HCT116 (cell line): ENCODE data around the gene PRKCH. TPM values are rescaled to one million over a fixed set of nuclear protein-coding genes. Genes with fewer than 3 reads are reported as not detected.

ENCODE experiments used
- ATAC-seq: fragments of 200-7000 bp; cut with Tn5 transposase; 2 replicates; pipeline ENCODE4 v1.9.1; 2020; ENCODE audit warnings: mild to moderate bottlenecking, moderate library complexity
- BruUV-seq: library from RNA; stranded (reverse); fragments of 400-500 nt; replicated peaks from 2 replicates; lab custom pipeline; 2021; lab: Mats Ljungman, UMichigan
- CTCF ChIA-PET: fragments of 300-600 bp; sonication (Branson Sonifier 250); formaldehyde crosslinking; loops from one replicate; lab custom pipeline; 2021; ENCODE audit warnings: antibody characterized with exemption; lab: Charles Lee
- POLR2A ChIA-PET: fragments of 300-600, 350-600 bp; sonication (Branson Sonifier 250); formaldehyde crosslinking; loops from one replicate; lab custom pipeline; 2021; ENCODE audit warnings: antibody characterized with exemption; lab: Charles Lee
- RAD21 ChIA-PET, 2 experiments: fragments of 300-600 bp; sonication (Branson Sonifier 250); formaldehyde crosslinking; loops; one replicate each; lab custom pipeline; 2023; ENCODE audit warnings: low total read pairs in 2 of 2; ENCODE audit not compliant: uncharacterized antibody in 2 of 2, unreplicated experiment in 2 of 2, low non-redundant PET in 1 of 2; lab: Charles Lee
- DNase-seq: peaks from one replicate; pipeline ENCODE4 v3.0.0-alpha.2; 2010; ENCODE audit warnings: low read depth, low spot score
- H2AFZ ChIP-seq: fragments of 200-600 bp; shearing (Covaris generic), sonication (generic); 2 replicates; pipeline ENCODE4 v1.6.1; 2017; ENCODE audit warnings: low read depth, mixed run types, mixed read lengths, antibody characterized with exemption, low read length; ENCODE audit not compliant: poor library complexity, severe bottlenecking
- H3K27ac ChIP-seq: 2 replicates; pipeline ENCODE4 v1.5.1; 2012; ENCODE audit warnings: low read depth, low read length
- H3K27me3 ChIP-seq: fragments of 200-600 bp; sonication (generic); 2 replicates; pipeline ENCODE4 v1.6.1; 2016; ENCODE audit warnings: mixed run types, low read length, mixed read lengths; ENCODE audit not compliant: insufficient read depth
- H3K36me3 ChIP-seq, 2 experiments: fragments of 200-500 bp in 1 of 2; fragments of 200-600 bp in 1 of 2; sonication (Bioruptor generic) in 1 of 2; sonication (generic) in 1 of 2; 2 replicates each; pipeline versions ENCODE4 v1.5.1 to v1.6.1; 2014 to 2016; ENCODE audit warnings: low read length in 2 of 2, inconsistent platforms in 1 of 2, mixed read lengths in 1 of 2, mixed run types in 1 of 2; ENCODE audit not compliant: insufficient read depth in 2 of 2, control insufficient read depth in 1 of 2
- H3K4me1 ChIP-seq, 2 experiments: fragments of 200-600 bp in 1 of 2; sonication (generic) in 1 of 2; 2 replicates each; pipeline versions ENCODE4 v1.5.1 to v1.6.1; 2012 to 2017; ENCODE audit warnings: low read length in 2 of 2, inconsistent platforms in 1 of 2, mild to moderate bottlenecking in 1 of 2, mixed read lengths in 1 of 2, mixed run types in 1 of 2, moderate library complexity in 1 of 2; ENCODE audit not compliant: insufficient read depth in 2 of 2, control insufficient read depth in 1 of 2
- H3K4me2 ChIP-seq: fragments of 200-600 bp; sonication (generic); 2 replicates; pipeline ENCODE4 v1.6.1; 2017; ENCODE audit warnings: mixed run types, low read length, mixed read lengths
- H3K4me3 ChIP-seq, 2 experiments: fragments of 200-600 bp in 1 of 2; sonication (generic) in 1 of 2; replicated peaks in 1 of 2; 2 replicates each; pipeline ENCODE4 v1.5.1; 2011 to 2016; ENCODE audit warnings: low read length in 2 of 2, control low read depth in 1 of 2, low read depth in 1 of 2, mild to moderate bottlenecking in 1 of 2, mixed read lengths in 1 of 2, mixed run types in 1 of 2
- H3K79me2 ChIP-seq: fragments of 200-600 bp; sonication (generic); 2 replicates; pipeline ENCODE4 v1.6.1; 2017; ENCODE audit warnings: mild to moderate bottlenecking, mixed run types, low read length, moderate library complexity, mixed read lengths; ENCODE audit not compliant: insufficient read depth
- H3K9ac ChIP-seq: fragments of 200-600 bp; sonication (generic); 2 replicates; pipeline ENCODE4 v1.6.1; 2016; ENCODE audit warnings: low read length, mixed read lengths
- H3K9me2 ChIP-seq: fragments of 200-600 bp; sonication (generic), shearing (Covaris generic); 2 replicates; pipeline ENCODE4 v1.6.1; 2017; ENCODE audit warnings: mixed run types, mild to moderate bottlenecking, moderate library complexity; ENCODE audit not compliant: insufficient read depth
- H3K9me3 ChIP-seq, 2 experiments: fragments of 200-500 bp in 1 of 2; fragments of 200-600 bp in 1 of 2; sonication (Bioruptor generic) in 1 of 2; sonication (generic) in 1 of 2; 2 replicates each; pipeline ENCODE4 v1.6.1; 2014 to 2017; ENCODE audit warnings: low read length in 2 of 2, mixed read lengths in 2 of 2, inconsistent platforms in 1 of 2, low read depth in 1 of 2, mild to moderate bottlenecking in 1 of 2, mixed run types in 1 of 2, moderate library complexity in 1 of 2; ENCODE audit not compliant: control insufficient read depth in 1 of 2, insufficient read depth in 1 of 2
- H4K20me1 ChIP-seq: fragments of 200-600 bp; sonication (generic), shearing (Covaris generic); 2 replicates; pipeline ENCODE4 v1.6.1; 2017; ENCODE audit warnings: mixed run types, mild to moderate bottlenecking, moderate library complexity; ENCODE audit not compliant: insufficient read depth
- CBX3 ChIP-seq: IDR thresholded peaks from 2 replicates; pipeline ENCODE4 v1.6.1; 2012; ENCODE audit warnings: low read depth
- CEBPB ChIP-seq: IDR thresholded peaks from 2 replicates; pipeline ENCODE4 v1.6.1; 2012; ENCODE audit warnings: low read depth
- EGR1 ChIP-seq: IDR thresholded peaks from 2 replicates; pipeline ENCODE4 v1.6.1; 2012; ENCODE audit warnings: low read depth
- EZH2 ChIP-seq: fragments of 200-600 bp; sonication (generic); IDR thresholded peaks from 2 replicates; pipeline ENCODE4 v1.6.1; 2017; ENCODE audit warnings: antibody characterized with exemption, mixed run types
- EZH2phosphoT487 ChIP-seq: fragments of 200-600 bp; IDR thresholded peaks from 2 replicates; pipeline ENCODE4 v1.6.1; 2018; ENCODE audit warnings: antibody characterized with exemption, borderline replicate concordance
- FOSL1 ChIP-seq: IDR thresholded peaks from 2 replicates; pipeline ENCODE4 v1.6.1; 2012; ENCODE audit warnings: low read depth
- JUND ChIP-seq: IDR thresholded peaks from 2 replicates; pipeline ENCODE4 v1.6.1; 2012
- MAX ChIP-seq: IDR thresholded peaks from 2 replicates; pipeline ENCODE4 v1.6.1; 2012
- POLR2A ChIP-seq: IDR thresholded peaks from 2 replicates; pipeline ENCODE4 v1.7.0; 2011; ENCODE audit warnings: borderline replicate concordance; ENCODE audit not compliant: insufficient read depth, insufficient read length; ENCODE audit errors: extremely low read depth
- RAD21 ChIP-seq: IDR thresholded peaks from 2 replicates; pipeline ENCODE4 v1.6.1; 2012; ENCODE audit warnings: low read depth, mild to moderate bottlenecking
- REST ChIP-seq: IDR thresholded peaks from 2 replicates; pipeline ENCODE4 v1.6.1; 2012; ENCODE audit warnings: low read depth
- TCF7L2 ChIP-seq: IDR thresholded peaks from 2 replicates; pipeline ENCODE4 v1.7.0; 2011; ENCODE audit warnings: borderline replicate concordance, inconsistent platforms; ENCODE audit not compliant: insufficient read depth, insufficient read length; ENCODE audit errors: extremely low read depth
- YY1 ChIP-seq: IDR thresholded peaks from 2 replicates; pipeline ENCODE4 v1.6.1; 2011; ENCODE audit warnings: low read length, low read depth, moderate library complexity, mild to moderate bottlenecking; ENCODE audit not compliant: insufficient replicate concordance; ENCODE audit errors: extremely low read depth
- ZNF274 ChIP-seq: fragments of 200-500 bp; sonication (Bioruptor generic); IDR thresholded peaks from 2 replicates; pipeline ENCODE4 v1.6.1; 2014; ENCODE audit warnings: mild to moderate bottlenecking, low read depth, low read length, inconsistent platforms
- intact Hi-C: fragments of 100-400 bp; cut with micrococcal nuclease; formaldehyde crosslinking; loops from 2 replicates; pipeline ENCODE4 v1.10.0; 2022
- total RNA-seq: library from RNA; stranded (reverse); gene quantifications from one replicate; pipeline ENCODE4 v1.2.1, GENCODE V29; 2021; ENCODE audit not compliant: unreplicated experiment
- TF ChIP-seq, protein P1 (sequence below), 3 experiments: fragments of 200-600 bp in 1 of 3; sonication (generic) in 1 of 3; IDR thresholded peaks in 2 of 3; conservative IDR thresholded peaks in 1 of 3; 2 replicates each; pipeline ENCODE4 v1.5.1; 2012 to 2017; ENCODE audit warnings: low read depth in 2 of 3, low read length in 2 of 3, antibody characterized with exemption in 1 of 3, borderline replicate concordance in 1 of 3, control low read depth in 1 of 3, mild to moderate bottlenecking in 1 of 3, mixed read lengths in 1 of 3, mixed run types in 1 of 3, moderate library complexity in 1 of 3; ENCODE audit not compliant: insufficient read depth in 1 of 3

Gene PRKCH
- total RNA-seq, 1 experiment from 2014 or later, result 16.6 TPM

DNA sequence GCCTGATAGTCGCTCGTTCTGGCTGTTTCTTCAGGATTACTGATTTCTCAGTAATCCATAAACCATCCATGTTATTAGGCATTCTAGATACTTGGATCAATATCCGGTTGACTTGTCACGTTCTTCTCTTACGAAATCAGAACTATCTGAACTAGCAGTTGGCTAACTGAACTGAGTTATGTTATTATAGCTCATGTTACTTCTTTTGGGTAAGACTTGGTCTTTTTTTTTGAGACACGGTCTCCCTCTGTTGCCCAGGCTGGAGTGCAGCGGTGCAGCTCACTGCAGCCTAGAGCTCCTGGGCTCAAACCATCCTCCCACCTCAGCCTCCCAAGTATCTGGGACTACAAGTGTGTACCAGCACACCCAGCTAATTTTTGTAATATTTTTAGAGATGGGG is 178.6 kb downstream of the PRKCH start:
- Histone ChIP-seq H3K4me2 (no peak overlapping the region), H3K27me3 (no peaks in the 10 kb centered on the region), H3K4me1 (no peaks in the 10 kb centered on the region), H3K4me3 (no peak overlapping the region), H4K20me1 (no peaks in the 10 kb centered on the region), H3K36me3 (no peaks in the 10 kb centered on the region), H2AFZ (no peak overlapping the region), H3K9me3 (no peaks in the 10 kb centered on the region), H3K9ac (no peak overlapping the region), H3K79me2 (no peaks in the 10 kb centered on the region), H3K27ac (no peak overlapping the region), H3K9me2 (no peaks in the 10 kb centered on the region)
- POLR2A ChIA-PET, result no interaction called here
- RAD21 ChIA-PET, result interaction anchor here in 1 of 2 experiments (0.6 kb wide), 1 partner anchor 59 kb away, joined by 3 read pairs; no protein-coding TSS in a partner anchor
- CTCF ChIA-PET, result no interaction called here
- intact Hi-C loops, result no loop called here
- TF ChIP-seq RAD21 (no peak), FOSL1 (no peak), MAX (no peak), REST (no peak), CEBPB (no peak), JUND (no peak), ZNF274 (no peak), TCF7L2 (no peak), EZH2 (no peak), YY1 (no peak), EZH2phosphoT487 (no peak), POLR2A (no peak), EGR1 (no peak), CBX3 (no peak)
- TF ChIP-seq, protein P1, sequence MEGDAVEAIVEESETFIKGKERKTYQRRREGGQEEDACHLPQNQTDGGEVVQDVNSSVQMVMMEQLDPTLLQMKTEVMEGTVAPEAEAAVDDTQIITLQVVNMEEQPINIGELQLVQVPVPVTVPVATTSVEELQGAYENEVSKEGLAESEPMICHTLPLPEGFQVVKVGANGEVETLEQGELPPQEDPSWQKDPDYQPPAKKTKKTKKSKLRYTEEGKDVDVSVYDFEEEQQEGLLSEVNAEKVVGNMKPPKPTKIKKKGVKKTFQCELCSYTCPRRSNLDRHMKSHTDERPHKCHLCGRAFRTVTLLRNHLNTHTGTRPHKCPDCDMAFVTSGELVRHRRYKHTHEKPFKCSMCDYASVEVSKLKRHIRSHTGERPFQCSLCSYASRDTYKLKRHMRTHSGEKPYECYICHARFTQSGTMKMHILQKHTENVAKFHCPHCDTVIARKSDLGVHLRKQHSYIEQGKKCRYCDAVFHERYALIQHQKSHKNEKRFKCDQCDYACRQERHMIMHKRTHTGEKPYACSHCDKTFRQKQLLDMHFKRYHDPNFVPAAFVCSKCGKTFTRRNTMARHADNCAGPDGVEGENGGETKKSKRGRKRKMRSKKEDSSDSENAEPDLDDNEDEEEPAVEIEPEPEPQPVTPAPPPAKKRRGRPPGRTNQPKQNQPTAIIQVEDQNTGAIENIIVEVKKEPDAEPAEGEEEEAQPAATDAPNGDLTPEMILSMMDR (IDR thresholded peaks at IDR 0.05 in 2 of 3, conservative IDR thresholded peaks at IDR 0.05 in 1 of 3; ENCODE audit: borderline replicate concordance in 1 of 3, insufficient read depth in 1 of 3, low read depth in 2 of 3, low read length in 2 of 3), result no peak
- ATAC-seq, result no peak
- DNase-seq, result no peak
- BruUV-seq, result no TSS peak
